Heart left ventricle (tissue), 13 donors: ENCODE data around the gene ZNF217.
"Not testable (repeated sequence)": the region's sequence is repeated elsewhere in the genome, so short reads cannot be mapped to it uniquely, and the experiment has no call there.

Experiments
- CTCF ChIP-seq, 12 donors: fragments of 200-600 bp; sonication (generic) in 4 of 12; IDR thresholded peaks; one replicate each; pipeline versions ENCODE4 v1.5.0 to v1.8.0; 2018 to 2022; ENCODE audit warnings: antibody characterized with exemption in 12 of 12, mild to moderate bottlenecking in 5 of 12
- POLR2A ChIP-seq, 2 donors: fragments of 450-650 bp; IDR thresholded peaks; one replicate each; pipeline ENCODE4 v1.6.1; 2017; ENCODE audit warnings: antibody characterized with exemption in 2 of 2, mild to moderate bottlenecking in 2 of 2, moderate library complexity in 2 of 2
- donor health status: ischemic (EF 13 %, LVEDD 7.1; RV severe dilation, severe dysfunction).
- donor health status: DM: no; HTN: yes; CAD: no.
- donor health status: DM: no; HTN: no; CAD: no.
- donor health status: ischemic (EF 25% LVEDD 6.9; RV normal size, moderate dysfunction).
- donor health status: ischemic (EF 25% LVEDD 5.7; RV mildly dilated, moderate dysfunction).
- donor health status: ischemic (EF 35%, LVEDD 5.7; RV mildly dilated, moderate dysfunction).
- donor health status: nonischemic (EF 11% LVEDD 7.7; RV severe dilation, severe dysfunction).
- donor health status: DM: yes; HTN: yes; CAD: no.
- donor health status: PGD.
- donor health status: ischemic (EF 29% LVEDD 5.4; RV normal size, mild dysfunction).
- donor health status: nonischemic (EF 23%, LVEDD 6.1; RV moderate dilation, normal function).

GRCh38 chr20:53591941-53592441, 1.6 kb downstream of the ZNF217 start:
- not testable (repeated sequence) for TF ChIP-seq CTCF, POLR2A (IDR thresholded peaks at IDR 0.05)
